ENCODE results near the gene HS3ST5.

DNA sequence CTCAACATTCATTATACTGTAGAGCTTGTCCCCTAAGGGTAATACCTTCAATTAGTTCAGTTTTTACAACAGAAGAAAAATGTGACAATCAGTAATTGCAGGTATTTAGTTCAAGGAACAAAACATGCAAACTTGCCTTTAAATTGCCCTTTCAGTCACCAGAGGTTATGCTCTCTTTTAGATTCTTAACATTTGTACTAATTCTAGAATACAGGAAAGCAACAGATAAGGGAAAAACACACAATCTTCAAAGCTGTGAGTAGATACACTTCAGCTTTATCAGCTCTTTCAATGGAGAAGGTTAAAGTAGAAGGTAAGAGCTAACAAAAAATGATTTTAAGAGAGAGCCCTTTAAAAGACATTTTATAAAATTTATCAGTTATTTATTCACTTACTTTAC lies 173.1 kb downstream of the HS3ST5 start:
- TF ChIP-seq, protein P1, sequence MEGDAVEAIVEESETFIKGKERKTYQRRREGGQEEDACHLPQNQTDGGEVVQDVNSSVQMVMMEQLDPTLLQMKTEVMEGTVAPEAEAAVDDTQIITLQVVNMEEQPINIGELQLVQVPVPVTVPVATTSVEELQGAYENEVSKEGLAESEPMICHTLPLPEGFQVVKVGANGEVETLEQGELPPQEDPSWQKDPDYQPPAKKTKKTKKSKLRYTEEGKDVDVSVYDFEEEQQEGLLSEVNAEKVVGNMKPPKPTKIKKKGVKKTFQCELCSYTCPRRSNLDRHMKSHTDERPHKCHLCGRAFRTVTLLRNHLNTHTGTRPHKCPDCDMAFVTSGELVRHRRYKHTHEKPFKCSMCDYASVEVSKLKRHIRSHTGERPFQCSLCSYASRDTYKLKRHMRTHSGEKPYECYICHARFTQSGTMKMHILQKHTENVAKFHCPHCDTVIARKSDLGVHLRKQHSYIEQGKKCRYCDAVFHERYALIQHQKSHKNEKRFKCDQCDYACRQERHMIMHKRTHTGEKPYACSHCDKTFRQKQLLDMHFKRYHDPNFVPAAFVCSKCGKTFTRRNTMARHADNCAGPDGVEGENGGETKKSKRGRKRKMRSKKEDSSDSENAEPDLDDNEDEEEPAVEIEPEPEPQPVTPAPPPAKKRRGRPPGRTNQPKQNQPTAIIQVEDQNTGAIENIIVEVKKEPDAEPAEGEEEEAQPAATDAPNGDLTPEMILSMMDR (optimal IDR thresholded peaks at IDR 0.05 in 1 of 3, IDR thresholded peaks at IDR 0.05 in 1 of 3, conservative IDR thresholded peaks at IDR 0.05 in 1 of 3; ENCODE audit: extremely low read depth in 1 of 3, insufficient read depth in 2 of 3, low read length in 3 of 3), result no peak
- TF ChIP-seq EZH2 (IDR thresholded peaks at IDR 0.05; ENCODE audit: low read length), result no peak
